C4-2B (cell line): ENCODE data around the gene ABCB11.

Experiments used
- ZFX ChIP-seq: fragments of 450-650 bp; IDR thresholded peaks from 2 replicates; pipeline ENCODE4 v1.6.1; 2017
- TF ChIP-seq, protein P1 (sequence below): fragments of 450-650 bp; conservative IDR thresholded peaks from 2 replicates; pipeline ENCODE4 v1.5.1; 2017; ENCODE audit warnings: mild to moderate bottlenecking

- TF ChIP-seq, protein P1, sequence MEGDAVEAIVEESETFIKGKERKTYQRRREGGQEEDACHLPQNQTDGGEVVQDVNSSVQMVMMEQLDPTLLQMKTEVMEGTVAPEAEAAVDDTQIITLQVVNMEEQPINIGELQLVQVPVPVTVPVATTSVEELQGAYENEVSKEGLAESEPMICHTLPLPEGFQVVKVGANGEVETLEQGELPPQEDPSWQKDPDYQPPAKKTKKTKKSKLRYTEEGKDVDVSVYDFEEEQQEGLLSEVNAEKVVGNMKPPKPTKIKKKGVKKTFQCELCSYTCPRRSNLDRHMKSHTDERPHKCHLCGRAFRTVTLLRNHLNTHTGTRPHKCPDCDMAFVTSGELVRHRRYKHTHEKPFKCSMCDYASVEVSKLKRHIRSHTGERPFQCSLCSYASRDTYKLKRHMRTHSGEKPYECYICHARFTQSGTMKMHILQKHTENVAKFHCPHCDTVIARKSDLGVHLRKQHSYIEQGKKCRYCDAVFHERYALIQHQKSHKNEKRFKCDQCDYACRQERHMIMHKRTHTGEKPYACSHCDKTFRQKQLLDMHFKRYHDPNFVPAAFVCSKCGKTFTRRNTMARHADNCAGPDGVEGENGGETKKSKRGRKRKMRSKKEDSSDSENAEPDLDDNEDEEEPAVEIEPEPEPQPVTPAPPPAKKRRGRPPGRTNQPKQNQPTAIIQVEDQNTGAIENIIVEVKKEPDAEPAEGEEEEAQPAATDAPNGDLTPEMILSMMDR, result no peak
- no peak for TF ChIP-seq ZFX
These were observed 3.9 kb downstream of the ABCB11 start for GRCh38 chr2:169027234-169027633.
